AG04449 (cell line): Measurements from ENCODE around the gene FRS3.

ENCODE experiments used
- CTCF ChIA-PET: fragments of 350-600 bp; formaldehyde crosslinking; extraction: SDS; loops from one replicate; lab custom pipeline; 2021; ENCODE audit warnings: antibody characterized with exemption; lab: Yijun Ruan, JAX
- POLR2A ChIA-PET: fragments of 400-600, 350-600 bp; formaldehyde crosslinking; extraction: SDS; loops from one replicate; lab custom pipeline; 2020; ENCODE audit warnings: antibody characterized with exemption, inconsistent platforms; lab: Yijun Ruan, JAX
- DNase-seq: peaks from one replicate; pipeline ENCODE4 v3.0.0-alpha.2; 2010; ENCODE audit warnings: low read depth, low spot score
- H3K4me3 ChIP-seq: 2 replicates; pipeline ENCODE4 v1.5.1; 2011; ENCODE audit warnings: low read depth, mild to moderate bottlenecking, control low read depth, low read length
- TF ChIP-seq, protein P1 (sequence below): IDR thresholded peaks from one replicate; pipeline ENCODE4 v1.5.1; 2011; ENCODE audit warnings: mild to moderate bottlenecking, moderate library complexity, low read length, control low read depth, inconsistent platforms; ENCODE audit not compliant: insufficient read depth; ENCODE audit errors: missing control alignments

FRS3 gene

GRCh38 chr6:41731561-41732086 lies 48.1 kb downstream of the FRS3 start:
- CTCF ChIA-PET = interaction anchor here (0.7 to 1.9 kb wide), 3 partner anchors 12 to 363 kb away, joined by 3 to 8 read pairs (median 5); no protein-coding TSS in a partner anchor

GRCh38 chr6:41730531-41731436 lies 48.9 kb downstream of the FRS3 start:
- TF ChIP-seq, protein P1, sequence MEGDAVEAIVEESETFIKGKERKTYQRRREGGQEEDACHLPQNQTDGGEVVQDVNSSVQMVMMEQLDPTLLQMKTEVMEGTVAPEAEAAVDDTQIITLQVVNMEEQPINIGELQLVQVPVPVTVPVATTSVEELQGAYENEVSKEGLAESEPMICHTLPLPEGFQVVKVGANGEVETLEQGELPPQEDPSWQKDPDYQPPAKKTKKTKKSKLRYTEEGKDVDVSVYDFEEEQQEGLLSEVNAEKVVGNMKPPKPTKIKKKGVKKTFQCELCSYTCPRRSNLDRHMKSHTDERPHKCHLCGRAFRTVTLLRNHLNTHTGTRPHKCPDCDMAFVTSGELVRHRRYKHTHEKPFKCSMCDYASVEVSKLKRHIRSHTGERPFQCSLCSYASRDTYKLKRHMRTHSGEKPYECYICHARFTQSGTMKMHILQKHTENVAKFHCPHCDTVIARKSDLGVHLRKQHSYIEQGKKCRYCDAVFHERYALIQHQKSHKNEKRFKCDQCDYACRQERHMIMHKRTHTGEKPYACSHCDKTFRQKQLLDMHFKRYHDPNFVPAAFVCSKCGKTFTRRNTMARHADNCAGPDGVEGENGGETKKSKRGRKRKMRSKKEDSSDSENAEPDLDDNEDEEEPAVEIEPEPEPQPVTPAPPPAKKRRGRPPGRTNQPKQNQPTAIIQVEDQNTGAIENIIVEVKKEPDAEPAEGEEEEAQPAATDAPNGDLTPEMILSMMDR = no peak
- no peak overlapping the region for H3K4me3 ChIP-seq
- CTCF ChIA-PET = interaction anchor here (0.7 to 1.9 kb wide), 7 partner anchors 10 to 362 kb away, joined by 3 to 8 read pairs (median 3); partner anchors contain the start of gene TOMM6
- POLR2A ChIA-PET = no interaction called here
- DNase-seq = no peak

More at GRCh38 chr6:41731561-41732086, 48.1 kb downstream of the FRS3 start:
- no peak overlapping the region for H3K4me3 ChIP-seq
- no peak for DNase-seq
- TF ChIP-seq, protein P1 = no peak
- POLR2A ChIA-PET = no interaction called here

DNA sequence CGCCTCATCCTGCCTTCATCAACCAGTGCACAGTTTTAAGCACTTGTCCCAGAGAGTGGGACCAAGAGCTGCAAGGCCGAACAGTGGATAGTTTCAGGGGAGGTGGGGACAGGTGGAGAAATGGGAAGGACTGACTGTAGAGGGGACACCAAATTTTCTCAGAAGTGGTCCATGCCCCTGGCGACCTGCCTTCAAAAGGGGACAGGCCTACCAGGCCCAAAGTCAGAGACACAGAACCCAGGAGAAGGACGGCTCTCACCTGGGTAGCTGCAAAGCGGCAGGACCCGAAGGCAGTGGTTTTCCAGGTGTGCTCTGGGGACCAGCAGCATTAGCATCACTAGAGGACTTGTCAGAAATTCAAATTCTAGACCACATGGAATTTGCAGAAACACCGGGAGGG lies 50.1 kb downstream of the FRS3 start:
- DNase-seq = no peak
- no peak overlapping the region for H3K4me3 ChIP-seq
- CTCF ChIA-PET = interaction anchor here (0.9 to 2.7 kb wide), 6 partner anchors 8 to 361 kb away, joined by 3 to 11 read pairs (median 3); no protein-coding TSS in a partner anchor
- TF ChIP-seq, protein P1 = no peak
- POLR2A ChIA-PET = no interaction called here

- TF ChIP-seq, protein P1 = no peak
- DNase-seq = no peak
- ChIA-PET POLR2A (no interaction called here), CTCF (interaction anchor here (1.0 to 2.7 kb wide), 4 partner anchors 10 to 23 kb away, joined by 3 to 11 read pairs (median 3); no protein-coding TSS in a partner anchor)
- H3K4me3 ChIP-seq = no peak overlapping the region
Observed at GRCh38 chr6:41728954-41729353, 50.7 kb downstream of the FRS3 start.

DNA sequence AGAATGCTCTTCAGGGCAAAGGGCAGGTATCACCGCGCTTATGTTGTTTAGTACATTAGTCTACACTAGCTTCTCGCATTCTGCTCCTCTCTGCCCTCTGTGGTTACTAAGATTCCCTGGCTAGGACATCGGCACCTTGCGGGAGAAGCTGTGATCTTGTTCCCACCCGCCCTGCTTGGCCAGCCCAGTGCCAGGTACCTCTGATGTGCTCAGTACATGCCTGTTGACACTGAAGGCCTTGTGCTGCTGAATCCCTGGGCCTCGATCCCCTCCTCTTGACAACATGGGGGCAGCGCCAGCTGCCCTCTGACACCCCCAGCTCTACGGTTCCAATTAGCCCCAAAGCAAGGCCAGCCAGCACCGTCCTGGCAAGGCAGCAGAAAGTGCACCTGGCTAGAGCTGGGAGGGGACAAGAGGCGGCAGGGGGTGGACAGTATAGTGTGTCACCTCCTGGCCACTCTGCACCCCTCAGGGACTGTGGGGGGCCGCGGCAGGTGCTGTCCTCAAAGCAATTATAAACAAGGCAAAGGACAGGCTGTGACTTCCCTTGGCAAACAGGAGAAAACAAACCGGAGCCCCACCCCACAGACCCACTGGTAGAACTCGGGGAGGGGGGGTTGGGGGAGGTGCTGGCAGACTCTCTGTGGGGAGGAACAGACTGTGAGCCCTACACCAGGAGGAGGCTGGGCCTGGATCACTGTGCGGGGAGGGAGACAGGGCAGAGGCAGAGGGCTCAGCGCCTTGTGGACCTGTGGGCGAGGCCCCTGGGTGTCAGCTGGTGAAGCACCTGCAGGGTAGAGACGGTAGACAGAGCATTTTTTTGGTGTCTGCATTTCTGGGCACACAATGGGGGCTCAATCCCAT lies 51.4 kb downstream of the FRS3 start:
- H3K4me3 ChIP-seq = no peak overlapping the region
- ChIA-PET POLR2A (no interaction called here), CTCF (interaction anchor here (2.7 kb wide), 1 partner anchor 23 kb away, joined by 11 read pairs; no protein-coding TSS in a partner anchor)
- TF ChIP-seq, protein P1 = no peak
- DNase-seq = no peak
